ENCODE results near the gene CR1. TPM values are rescaled to one million over a fixed set of nuclear protein-coding genes. Genes with fewer than 3 reads are reported as not detected.
"Not testable (repeated sequence)": the region's sequence is repeated elsewhere in the genome, so short reads cannot be mapped to it uniquely, and the experiment has no call there.

The CR1 gene
- total RNA-seq, 2 experiments from 2014 or later, result not detected

DNA sequence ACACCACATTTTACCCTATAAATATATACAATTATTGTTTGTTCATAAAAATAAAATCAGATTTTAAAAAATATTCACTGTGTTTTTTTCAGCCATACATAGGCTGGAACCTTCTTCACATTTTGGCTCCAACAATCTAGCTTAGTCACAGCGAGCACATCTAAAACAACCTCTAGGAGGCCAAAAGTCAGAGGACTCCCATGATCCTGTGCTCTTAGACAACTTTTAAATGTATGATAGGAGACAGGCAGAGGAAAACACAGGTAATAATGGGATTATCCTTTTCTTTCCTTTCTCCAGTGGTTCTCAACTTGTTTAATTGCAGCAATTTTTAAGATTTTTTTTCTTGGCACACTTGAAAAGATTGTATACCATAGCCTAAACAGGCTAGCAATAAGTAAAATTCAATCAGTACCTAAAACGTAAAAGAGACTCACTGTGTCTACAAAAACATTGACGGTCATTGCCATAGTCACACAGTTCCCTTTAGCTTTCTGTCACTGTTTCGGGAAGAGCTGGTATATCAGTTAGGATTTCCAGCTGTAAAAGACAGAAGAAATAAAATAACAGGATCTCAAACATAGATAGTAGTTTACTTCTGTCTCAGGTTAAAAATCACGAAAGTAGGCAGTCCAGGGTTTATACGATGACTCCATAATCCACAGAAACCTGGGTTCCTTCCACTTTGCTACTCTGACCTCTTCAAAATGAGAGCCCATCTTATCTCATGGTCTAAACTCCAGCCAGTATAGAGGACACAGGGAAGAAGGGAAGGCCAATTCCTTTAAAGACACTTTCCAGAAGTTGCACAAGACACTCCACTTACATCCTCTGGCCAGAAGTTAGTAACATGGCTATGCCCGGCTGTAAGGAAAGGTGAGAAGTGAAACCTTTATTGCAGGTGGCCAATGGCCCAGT, 109.7 kb downstream of the CR1 start:
- H3K4me3 Mint-ChIP-seq, result no peak overlapping the region
- H3K27me3 Mint-ChIP-seq (ENCODE audit: low read depth), result no peaks in the 10 kb centered on the region
- DNase-seq, result no peak
- H3K9me3 Mint-ChIP-seq, result no peaks in the 10 kb centered on the region
- H3K36me3 Mint-ChIP-seq (ENCODE audit: low read depth), result no peaks in the 10 kb centered on the region
- H3K4me1 Mint-ChIP-seq (ENCODE audit: low read depth), result no peaks in the 10 kb centered on the region
- H3K27ac Mint-ChIP-seq, result no peak overlapping the region
- intact Hi-C loops (cut with micrococcal nuclease), result no loop called here
- CTCF ChIA-PET, result interaction anchor here (0.6 to 1.7 kb wide), 2 partner anchors 14 to 499 kb away, joined by 5 to 6 read pairs; no protein-coding TSS in a partner anchor

DNA sequence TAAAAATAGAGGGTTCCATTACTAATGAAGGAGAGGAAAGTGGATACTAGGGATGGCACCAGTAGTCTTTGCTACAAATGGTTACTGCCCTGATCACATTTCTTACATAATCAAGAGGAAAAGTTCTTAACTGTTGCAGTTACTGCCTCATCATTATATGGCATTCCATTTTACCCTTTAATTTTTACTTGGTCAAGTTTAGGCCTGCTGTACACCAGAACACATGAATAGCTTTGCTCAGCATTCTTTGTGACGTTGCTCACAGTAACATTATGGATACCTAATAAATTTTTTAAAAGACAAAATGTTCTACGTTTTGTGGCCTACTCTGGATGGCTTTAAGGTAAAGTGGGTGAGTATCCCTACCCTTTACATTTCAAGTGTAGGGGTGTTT, 110.4 kb downstream of the CR1 start:
- H3K4me1 Mint-ChIP-seq (ENCODE audit: low read depth), result no peaks in the 10 kb centered on the region
- no peak overlapping the region for H3K4me3 Mint-ChIP-seq
- H3K9me3 Mint-ChIP-seq, result no peaks in the 10 kb centered on the region
- DNase-seq, result no peak
- H3K36me3 Mint-ChIP-seq (ENCODE audit: low read depth), result no peaks in the 10 kb centered on the region
- H3K27me3 Mint-ChIP-seq (ENCODE audit: low read depth), result no peaks in the 10 kb centered on the region
- no peak overlapping the region for H3K27ac Mint-ChIP-seq
- CTCF ChIA-PET, result interaction anchor here (1.7 kb wide), 1 partner anchor 14 kb away, joined by 5 read pairs; no protein-coding TSS in a partner anchor
- intact Hi-C loops (cut with micrococcal nuclease), result no loop called here

DNA sequence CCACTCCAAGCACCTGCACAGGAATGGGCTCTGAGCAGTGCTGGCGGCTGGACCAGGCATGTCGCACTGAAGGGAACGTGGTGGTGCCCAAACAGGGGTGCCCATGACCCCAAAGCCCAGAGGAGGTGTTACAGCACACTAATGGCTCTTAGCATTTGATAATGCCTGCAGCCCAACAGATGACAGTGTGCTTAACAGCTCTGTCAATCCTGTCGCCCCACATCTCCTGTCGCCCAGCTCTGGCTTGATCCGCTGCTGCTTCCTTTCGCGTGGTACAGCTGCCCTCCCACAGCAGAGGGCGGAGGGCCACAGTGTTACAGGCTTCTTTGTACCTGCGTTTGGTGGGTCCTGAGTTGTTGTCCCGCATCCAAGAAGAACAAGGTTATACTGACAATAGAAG, 116.8 kb downstream of the CR1 start:
- H3K4me3 Mint-ChIP-seq, result no peak overlapping the region
- CTCF ChIA-PET, result no interaction called here
- H3K27ac Mint-ChIP-seq, result no peak overlapping the region
- intact Hi-C loops (cut with micrococcal nuclease), result no loop called here
- H3K9me3 Mint-ChIP-seq, result no peaks in the 10 kb centered on the region
- no peaks in the 10 kb centered on the region for H3K27me3 Mint-ChIP-seq (ENCODE audit: low read depth)
- no peak for DNase-seq
- no peaks in the 10 kb centered on the region for H3K4me1 Mint-ChIP-seq (ENCODE audit: low read depth)
- no peaks in the 10 kb centered on the region for H3K36me3 Mint-ChIP-seq (ENCODE audit: low read depth)

DNA sequence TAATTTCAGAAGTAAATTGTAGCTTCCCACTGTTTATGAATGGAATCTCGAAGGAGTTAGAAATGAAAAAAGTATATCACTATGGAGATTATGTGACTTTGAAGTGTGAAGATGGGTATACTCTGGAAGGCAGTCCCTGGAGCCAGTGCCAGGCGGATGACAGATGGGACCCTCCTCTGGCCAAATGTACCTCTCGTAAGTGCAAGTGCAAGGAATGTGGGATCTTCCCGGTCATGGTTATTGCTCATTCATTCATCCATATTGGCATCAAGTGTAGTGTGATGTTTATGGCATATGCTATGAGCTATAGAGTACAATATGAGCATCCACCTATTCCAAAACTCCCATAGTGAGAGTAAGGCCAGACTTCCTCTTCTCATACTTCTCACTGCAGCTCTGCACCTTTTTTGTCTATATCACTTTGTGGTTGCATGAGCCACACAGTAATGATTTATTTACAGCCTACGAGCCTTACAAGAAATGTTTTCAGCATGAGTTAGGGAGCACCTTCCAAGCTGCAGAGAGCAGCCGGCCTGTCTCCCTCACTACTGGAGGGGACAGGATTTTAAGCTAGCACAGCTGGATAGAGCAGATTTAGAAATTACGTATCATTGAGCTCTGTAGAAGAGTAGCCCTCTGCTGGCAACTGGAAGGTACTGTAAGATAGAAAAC, 124.0 kb downstream of the CR1 start:
- Mint-ChIP-seq H3K27ac (no peak overlapping the region), H3K27me3 (ENCODE audit: low read depth) (no peaks in the 10 kb centered on the region), H3K4me1 (ENCODE audit: low read depth) (peaks cover 4% of the 10 kb centered on the region), H3K4me3 (no peak overlapping the region), H3K9me3 (no peaks in the 10 kb centered on the region), H3K36me3 (ENCODE audit: low read depth) (no peaks in the 10 kb centered on the region)
- peak; percentile 6 for DNase-seq
- CTCF ChIA-PET, result interaction anchor here (0.6 to 1.9 kb wide), 21 partner anchors 9 to 570 kb away, joined by 3 to 7 read pairs (median 3); no protein-coding TSS in a partner anchor
- intact Hi-C loops (cut with micrococcal nuclease), result loop anchor here (2.0 kb wide), 2 partner anchors 79 to 177 kb away; no protein-coding TSS in a partner anchor

DNA sequence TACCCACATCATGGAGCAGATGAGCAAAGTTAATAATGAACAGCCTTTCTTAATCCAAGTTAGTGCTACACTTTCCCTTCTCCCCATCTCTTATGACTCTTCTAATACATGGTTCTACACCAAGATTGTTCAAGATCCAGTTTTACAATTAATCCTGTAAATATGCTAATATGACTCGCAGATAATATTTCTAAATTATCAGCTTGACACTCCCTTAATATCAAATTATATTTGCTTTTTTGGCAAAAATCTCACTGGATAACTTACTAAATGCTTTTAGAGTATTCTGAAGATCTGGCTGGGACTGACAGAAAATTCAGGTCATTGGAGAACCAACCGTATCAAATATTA, 124.6 kb downstream of the CR1 start:
- Mint-ChIP-seq H3K27me3 (ENCODE audit: low read depth) (no peaks in the 10 kb centered on the region), H3K4me1 (ENCODE audit: low read depth) (peaks cover 4% of the 10 kb centered on the region), H3K36me3 (ENCODE audit: low read depth) (no peaks in the 10 kb centered on the region), H3K4me3 (no peak overlapping the region), H3K9me3 (no peaks in the 10 kb centered on the region), H3K27ac (no peak overlapping the region)
- intact Hi-C loops (cut with micrococcal nuclease), result loop anchor here (2.0 kb wide), 2 partner anchors 78 to 176 kb away; no protein-coding TSS in a partner anchor
- CTCF ChIA-PET, result interaction anchor here (0.6 to 1.9 kb wide), 19 partner anchors 9 to 571 kb away, joined by 3 to 7 read pairs (median 3); no protein-coding TSS in a partner anchor
- no peak for DNase-seq

DNA sequence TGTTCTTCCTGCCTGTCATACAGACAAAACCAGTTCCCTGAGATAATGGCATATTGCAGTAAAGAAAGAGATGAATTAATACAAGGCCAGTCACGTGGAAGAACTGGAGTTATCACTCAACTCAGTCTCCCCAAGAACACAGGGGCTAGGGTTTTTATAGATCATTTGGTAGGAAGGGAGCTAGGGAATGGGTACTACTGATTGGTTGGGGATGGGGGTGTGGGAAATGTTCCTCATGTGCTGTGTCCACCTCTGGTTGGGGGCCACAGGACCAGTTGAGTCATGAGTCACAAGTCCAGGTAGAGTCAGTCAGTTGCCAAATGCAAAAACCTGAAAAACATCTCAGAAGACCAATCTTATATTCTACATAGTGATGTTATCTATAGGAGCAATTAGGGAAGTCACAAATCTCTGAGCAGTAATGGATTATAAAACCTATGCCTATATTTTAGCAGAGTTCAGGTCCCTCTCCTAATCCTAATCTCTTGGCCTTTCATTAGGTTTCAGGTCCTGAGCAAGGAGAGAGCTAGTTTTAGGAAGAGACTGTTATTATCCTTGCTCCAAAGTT, 129.6 kb downstream of the CR1 start:
- CTCF ChIA-PET; H3K27me3 Mint-ChIP-seq (ENCODE audit: low read depth); DNase-seq; H3K27ac Mint-ChIP-seq; H3K4me3 Mint-ChIP-seq; intact Hi-C loops (cut with micrococcal nuclease); H3K9me3 Mint-ChIP-seq; H3K36me3 Mint-ChIP-seq (ENCODE audit: low read depth); H3K4me1 Mint-ChIP-seq (ENCODE audit: low read depth): not testable (repeated sequence)

DNA sequence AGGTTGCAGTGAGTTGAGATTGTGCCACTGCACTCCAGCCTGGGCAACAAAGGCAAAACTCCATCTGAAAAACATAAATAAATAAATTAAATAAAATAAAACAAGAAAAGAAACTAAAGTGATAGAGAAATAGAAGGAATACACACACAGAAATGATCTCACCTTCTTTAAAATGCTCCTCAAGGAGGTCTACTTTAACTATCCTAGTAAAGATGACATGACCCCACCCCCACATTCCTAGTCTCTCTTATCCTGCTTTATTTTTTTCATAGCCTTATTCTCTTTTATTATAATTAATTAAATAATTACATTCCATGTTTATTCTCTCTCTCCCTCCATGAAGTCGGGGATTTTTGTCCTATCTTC, 131.0 kb downstream of the CR1 start:
- H3K9me3 Mint-ChIP-seq, result no peaks in the 10 kb centered on the region
- H3K4me3 Mint-ChIP-seq, result no peak overlapping the region
- DNase-seq, result no peak
- H3K4me1 Mint-ChIP-seq (ENCODE audit: low read depth), result no peaks in the 10 kb centered on the region
- no peaks in the 10 kb centered on the region for H3K27me3 Mint-ChIP-seq (ENCODE audit: low read depth)
- H3K36me3 Mint-ChIP-seq (ENCODE audit: low read depth), result no peaks in the 10 kb centered on the region
- no peak overlapping the region for H3K27ac Mint-ChIP-seq
- intact Hi-C loops (cut with micrococcal nuclease), result no loop called here
- CTCF ChIA-PET, result no interaction called here

DNA sequence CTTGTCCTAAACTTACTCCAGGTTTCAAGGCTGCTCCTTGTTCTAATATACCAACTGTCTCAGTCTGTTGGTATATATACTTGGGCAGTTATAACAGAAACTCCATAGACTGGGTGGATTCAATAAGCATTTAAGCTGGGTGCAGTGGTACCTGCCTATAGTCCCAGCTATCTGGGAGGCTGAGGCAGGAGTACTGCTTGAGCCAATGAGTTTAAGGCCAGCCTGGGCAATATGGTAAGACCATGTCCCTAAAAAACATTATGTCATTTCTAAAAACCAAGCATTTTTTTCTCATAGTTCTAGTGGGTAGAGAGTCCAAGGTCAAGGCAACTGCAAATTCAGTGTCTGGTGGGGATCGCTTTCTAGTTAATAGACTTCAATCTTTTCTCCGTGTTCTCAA, 131.5 kb downstream of the CR1 start:
- no peaks in the 10 kb centered on the region for H3K27me3 Mint-ChIP-seq (ENCODE audit: low read depth)
- intact Hi-C loops (cut with micrococcal nuclease), result no loop called here
- H3K27ac Mint-ChIP-seq, result no peak overlapping the region
- no peaks in the 10 kb centered on the region for H3K4me1 Mint-ChIP-seq (ENCODE audit: low read depth)
- no peaks in the 10 kb centered on the region for H3K9me3 Mint-ChIP-seq
- CTCF ChIA-PET, result no interaction called here
- H3K4me3 Mint-ChIP-seq, result no peak overlapping the region
- no peaks in the 10 kb centered on the region for H3K36me3 Mint-ChIP-seq (ENCODE audit: low read depth)
- no peak for DNase-seq

DNA sequence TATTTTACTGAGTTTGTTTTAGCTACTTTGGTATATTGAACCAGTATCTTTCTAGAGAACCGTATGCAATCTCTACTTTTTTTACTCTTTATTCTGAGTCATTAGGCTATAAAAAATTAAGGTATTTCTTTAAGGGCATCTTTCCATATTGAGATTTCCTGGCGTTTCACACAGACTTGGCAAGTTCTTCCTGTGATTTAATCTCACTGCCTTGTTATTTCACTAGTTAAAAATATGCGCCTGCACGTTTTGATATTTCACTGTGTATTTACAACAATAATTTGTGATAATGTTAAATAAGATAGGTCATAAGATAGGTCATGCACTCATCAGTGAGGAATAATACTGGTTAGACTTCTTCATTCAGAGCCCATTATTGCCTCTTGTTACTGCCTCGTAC, 132.8 kb downstream of the CR1 start:
- no peak for DNase-seq
- Mint-ChIP-seq H3K36me3 (ENCODE audit: low read depth) (no peaks in the 10 kb centered on the region), H3K27me3 (ENCODE audit: low read depth) (no peaks in the 10 kb centered on the region), H3K9me3 (no peaks in the 10 kb centered on the region), H3K4me3 (no peak overlapping the region), H3K4me1 (ENCODE audit: low read depth) (no peaks in the 10 kb centered on the region), H3K27ac (no peak overlapping the region)
- intact Hi-C loops (cut with micrococcal nuclease), result no loop called here
- CTCF ChIA-PET, result interaction anchor here (1.9 kb wide), 1 partner anchor 8 kb away, joined by 7 read pairs; no protein-coding TSS in a partner anchor

DNA sequence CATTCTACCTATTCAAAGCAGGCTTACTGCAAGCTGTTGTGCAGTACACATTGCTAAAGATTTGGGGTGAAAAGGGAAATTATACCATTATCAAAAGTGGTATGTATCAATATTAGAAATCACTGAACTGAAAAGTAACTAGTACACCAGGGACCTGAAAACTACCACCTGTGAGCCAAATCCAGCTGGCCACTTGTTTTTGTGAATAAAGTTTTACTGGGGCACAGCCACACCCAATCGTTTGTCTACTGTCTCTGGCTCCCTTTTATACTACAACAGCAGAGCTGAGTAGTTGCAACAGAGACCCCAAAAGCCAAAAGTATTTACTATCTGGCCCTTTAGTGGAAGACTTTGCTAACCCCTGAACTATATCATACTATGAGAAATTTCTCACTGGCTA, 135.2 kb downstream of the CR1 start:
- intact Hi-C loops (cut with micrococcal nuclease), result no loop called here
- no peak overlapping the region for H3K4me3 Mint-ChIP-seq
- no peak overlapping the region for H3K27ac Mint-ChIP-seq
- no peaks in the 10 kb centered on the region for H3K9me3 Mint-ChIP-seq
- no peaks in the 10 kb centered on the region for H3K36me3 Mint-ChIP-seq (ENCODE audit: low read depth)
- H3K4me1 Mint-ChIP-seq (ENCODE audit: low read depth), result no peaks in the 10 kb centered on the region
- CTCF ChIA-PET, result interaction anchor here (1.7 kb wide), 1 partner anchor 11 kb away, joined by 5 read pairs; no protein-coding TSS in a partner anchor
- no peaks in the 10 kb centered on the region for H3K27me3 Mint-ChIP-seq (ENCODE audit: low read depth)
- DNase-seq, result no peak

DNA sequence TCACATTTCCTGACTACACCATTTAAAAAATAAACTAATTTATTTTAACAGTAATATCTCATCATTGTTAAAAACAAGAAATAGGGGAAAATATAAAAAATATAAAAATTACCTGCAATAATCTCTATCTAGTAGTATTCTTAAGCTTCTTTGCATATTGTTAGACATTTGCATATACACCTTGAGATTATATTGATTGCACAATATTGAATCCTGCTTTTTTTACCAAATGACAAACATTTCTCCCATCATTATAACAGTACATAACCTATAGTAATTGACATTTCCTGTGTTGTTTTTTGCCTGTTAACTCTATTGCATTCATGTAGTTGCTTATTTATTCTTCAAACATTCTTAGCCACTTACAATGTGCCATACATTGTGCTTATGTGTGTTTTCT, 137.3 kb downstream of the CR1 start:
- CTCF ChIA-PET, result no interaction called here
- Mint-ChIP-seq H3K36me3 (ENCODE audit: low read depth) (no peaks in the 10 kb centered on the region), H3K9me3 (no peaks in the 10 kb centered on the region), H3K4me1 (ENCODE audit: low read depth) (no peaks in the 10 kb centered on the region), H3K27ac (no peak overlapping the region), H3K27me3 (ENCODE audit: low read depth) (no peaks in the 10 kb centered on the region), H3K4me3 (no peak overlapping the region)
- DNase-seq, result no peak
- intact Hi-C loops (cut with micrococcal nuclease), result no loop called here

DNA sequence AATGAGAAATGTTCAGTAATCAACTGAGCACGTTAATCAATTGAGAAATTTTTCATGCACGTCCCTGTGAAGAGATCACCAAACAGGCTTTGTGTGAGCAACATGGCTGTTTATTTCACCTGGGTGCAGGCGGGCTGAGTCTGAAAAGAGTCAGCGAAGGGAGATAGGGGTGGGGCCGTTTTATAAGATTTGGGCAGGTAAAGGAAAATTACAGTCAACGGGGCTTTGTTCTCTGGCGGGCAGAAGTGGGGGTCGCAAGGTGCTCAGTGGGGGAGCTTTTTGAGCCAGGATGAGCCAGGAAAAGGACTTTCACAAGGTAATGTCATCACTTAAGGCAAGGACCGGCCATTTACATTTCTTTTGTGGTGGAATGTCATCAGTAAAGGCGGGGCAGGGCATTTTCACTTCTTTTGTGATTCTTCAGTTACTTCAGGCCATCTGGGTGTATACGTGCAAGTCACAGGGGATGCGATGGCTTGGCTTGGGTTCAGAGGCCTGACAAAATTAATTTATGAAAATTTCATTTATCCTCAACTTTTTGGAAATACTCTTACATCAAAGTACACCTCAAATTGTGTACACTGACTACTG, 137.8 kb downstream of the CR1 start:
- H3K36me3 Mint-ChIP-seq (ENCODE audit: low read depth); H3K4me1 Mint-ChIP-seq (ENCODE audit: low read depth); DNase-seq; H3K27ac Mint-ChIP-seq; H3K9me3 Mint-ChIP-seq; H3K4me3 Mint-ChIP-seq; H3K27me3 Mint-ChIP-seq (ENCODE audit: low read depth); intact Hi-C loops (cut with micrococcal nuclease): not testable (repeated sequence)
- CTCF ChIA-PET, result interaction anchor here (1.2 kb wide), 1 partner anchor 23 kb away, joined by 3 read pairs; no protein-coding TSS in a partner anchor
